ENCODE data around the gene NALCN.
A peak's percentile ranks its signal among the peaks of the same experiment; 100 is the strongest.

Gene NALCN

DNA sequence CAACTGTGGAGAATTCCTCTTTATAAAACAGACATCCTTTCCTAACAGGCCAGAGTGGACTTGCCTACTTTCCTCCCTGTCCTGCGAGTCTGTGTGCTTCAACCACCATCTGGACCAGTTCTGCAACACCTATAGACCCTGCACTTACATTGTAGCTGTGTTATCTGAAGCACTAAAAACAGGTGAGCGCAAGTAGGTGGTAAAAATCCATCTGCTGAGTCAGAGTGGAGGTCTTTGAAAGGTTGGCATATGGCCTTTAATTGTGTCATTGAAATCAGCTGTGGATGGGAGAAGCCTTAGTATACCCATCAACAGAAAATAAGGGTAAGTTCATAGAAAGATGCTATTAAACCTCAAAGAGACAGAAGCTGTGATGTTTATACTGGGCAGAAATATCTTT lies 7.6 kb upstream of the NALCN start:
- TF ChIP-seq, protein P1, sequence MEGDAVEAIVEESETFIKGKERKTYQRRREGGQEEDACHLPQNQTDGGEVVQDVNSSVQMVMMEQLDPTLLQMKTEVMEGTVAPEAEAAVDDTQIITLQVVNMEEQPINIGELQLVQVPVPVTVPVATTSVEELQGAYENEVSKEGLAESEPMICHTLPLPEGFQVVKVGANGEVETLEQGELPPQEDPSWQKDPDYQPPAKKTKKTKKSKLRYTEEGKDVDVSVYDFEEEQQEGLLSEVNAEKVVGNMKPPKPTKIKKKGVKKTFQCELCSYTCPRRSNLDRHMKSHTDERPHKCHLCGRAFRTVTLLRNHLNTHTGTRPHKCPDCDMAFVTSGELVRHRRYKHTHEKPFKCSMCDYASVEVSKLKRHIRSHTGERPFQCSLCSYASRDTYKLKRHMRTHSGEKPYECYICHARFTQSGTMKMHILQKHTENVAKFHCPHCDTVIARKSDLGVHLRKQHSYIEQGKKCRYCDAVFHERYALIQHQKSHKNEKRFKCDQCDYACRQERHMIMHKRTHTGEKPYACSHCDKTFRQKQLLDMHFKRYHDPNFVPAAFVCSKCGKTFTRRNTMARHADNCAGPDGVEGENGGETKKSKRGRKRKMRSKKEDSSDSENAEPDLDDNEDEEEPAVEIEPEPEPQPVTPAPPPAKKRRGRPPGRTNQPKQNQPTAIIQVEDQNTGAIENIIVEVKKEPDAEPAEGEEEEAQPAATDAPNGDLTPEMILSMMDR (conservative IDR thresholded peaks at IDR 0.05; ENCODE audit: low read depth): no peak
- no peak overlapping the region for H3K27ac ChIP-seq
- ChIA-PET CTCF (no interaction called here), POLR2A (ENCODE audit: low non-redundant PET) (no interaction called here)
- no peak for DNase-seq (ENCODE audit: low spot score)

GRCh38 chr13:101417501-101417900 lies 1.2 kb upstream of the NALCN start:
- TF ChIP-seq, protein P1 (conservative IDR thresholded peaks at IDR 0.05; ENCODE audit: low read depth): no peak
- POLR2A ChIA-PET (ENCODE audit: low non-redundant PET): no interaction called here
- CTCF ChIA-PET: no interaction called here
- no peak for DNase-seq (ENCODE audit: low spot score)
- H3K27ac ChIP-seq: no peak overlapping the region

- DNase-seq (ENCODE audit: low spot score): peak; percentile 38
- POLR2A ChIA-PET (ENCODE audit: low non-redundant PET): no interaction called here
- CTCF ChIA-PET: no interaction called here
- TF ChIP-seq, protein P1 (conservative IDR thresholded peaks at IDR 0.05; ENCODE audit: low read depth): no peak
- peak overlapping the region; percentile 42 for H3K27ac ChIP-seq
Observed at GRCh38 chr13:101417043-101417406, 717 bp upstream of the NALCN start.

- ChIA-PET POLR2A (ENCODE audit: low non-redundant PET) (no interaction called here), CTCF (interaction anchor here (0.6 kb wide), 1 partner anchor 1260 kb away, joined by 5 read pairs; no protein-coding TSS in a partner anchor)
- H3K27ac ChIP-seq: no peak overlapping the region
- TF ChIP-seq, protein P1 (conservative IDR thresholded peaks at IDR 0.05; ENCODE audit: low read depth): no peak
- DNase-seq (ENCODE audit: low spot score): no peak
Observed at GRCh38 chr13:101415358-101416174, 742 bp downstream of the NALCN start.

DNA sequence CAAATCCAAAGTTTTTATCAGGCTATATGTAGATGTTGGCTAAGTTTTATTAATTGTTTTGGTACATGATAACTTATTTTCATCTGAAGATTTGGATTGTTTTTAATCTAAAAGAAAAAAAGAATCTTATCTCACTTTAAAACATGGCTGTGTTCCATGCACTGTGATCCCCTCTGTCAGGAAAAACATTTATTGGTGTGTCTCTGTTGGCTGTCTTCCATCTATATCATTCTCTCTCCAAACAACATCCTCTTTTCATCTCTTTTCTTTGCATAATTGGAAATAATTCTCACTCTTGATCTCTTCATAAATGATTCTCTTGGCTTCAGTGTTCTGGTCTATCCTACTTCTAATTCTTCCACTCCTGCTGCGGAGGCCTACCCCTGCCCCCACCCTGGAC lies 4.2 kb downstream of the NALCN start:
- TF ChIP-seq, protein P1 (conservative IDR thresholded peaks at IDR 0.05; ENCODE audit: low read depth): no peak
- DNase-seq (ENCODE audit: low spot score): no peak
- CTCF ChIA-PET: no interaction called here
- no peak overlapping the region for H3K27ac ChIP-seq
- POLR2A ChIA-PET (ENCODE audit: low non-redundant PET): no interaction called here

GRCh38 chr13:101408992-101409656 lies 7.2 kb downstream of the NALCN start:
- CTCF ChIA-PET: no interaction called here

More at GRCh38 chr13:101408992-101409656, 7.2 kb downstream of the NALCN start:
- DNase-seq (ENCODE audit: low spot score): no peak
- POLR2A ChIA-PET (ENCODE audit: low non-redundant PET): interaction anchor here (0.6 kb wide), 1 partner anchor 664 kb away, joined by 3 read pairs; no protein-coding TSS in a partner anchor
- TF ChIP-seq, protein P1 (conservative IDR thresholded peaks at IDR 0.05; ENCODE audit: low read depth): no peak
- no peak overlapping the region for H3K27ac ChIP-seq

Measured in RWPE1 (cell line).